ENCODE data around the gene ARHGEF12. TPM values are rescaled to one million over a fixed set of nuclear protein-coding genes. Genes with fewer than 3 reads are reported as not detected.

The ARHGEF12 gene
- total RNA-seq, 2 experiments from 2014 or later, result 3.6 TPM

- ATAC-seq (ENCODE audit: poor library complexity) (no peak), DNase-seq (no peak)
- H3K4me3 Mint-ChIP-seq, result no peak overlapping the region
- no peaks in the 10 kb centered on the region for H3K9me3 Mint-ChIP-seq
- no peaks in the 10 kb centered on the region for H3K4me1 ChIP-seq (ENCODE audit: insufficient read depth, low read length)
- H3K36me3 Mint-ChIP-seq (ENCODE audit: low read depth), result no peaks in the 10 kb centered on the region
- no peaks in the 10 kb centered on the region for H3K9me3 ChIP-seq (ENCODE audit: control insufficient read depth in 1 of 2, insufficient read depth in 1 of 2, low read length in 2 of 2)
- H3K4me1 Mint-ChIP-seq (ENCODE audit: low read depth), result no peaks in the 10 kb centered on the region
- H3K27ac Mint-ChIP-seq, result no peak overlapping the region
- intact Hi-C loops (cut with DNase I, micrococcal nuclease), result no loop called here
- no peak overlapping the region for H3K27ac ChIP-seq (ENCODE audit: low read depth in 1 of 2, low read length in 2 of 2)
- no peak overlapping the region for H3K4me3 ChIP-seq (ENCODE audit: low read length)
- H3K27me3 Mint-ChIP-seq, result peaks cover 9% of the 10 kb centered on the region
- no peaks in the 10 kb centered on the region for H3K36me3 ChIP-seq (ENCODE audit: insufficient read depth, low read length)
- H3K27me3 ChIP-seq (ENCODE audit: control insufficient read depth in 1 of 2, insufficient read depth in 2 of 2, low read length in 2 of 2), result peaks cover 0 to 7% of the 10 kb centered on the region in 2 experiments
- TF ChIP-seq CTCF (IDR thresholded peaks at IDR 0.05), result no peak
- ChIA-PET POLR2A (no interaction called here), CTCF (interaction anchor here (0.9 kb wide), 1 partner anchor 22 kb away, joined by 3 read pairs; no protein-coding TSS in a partner anchor)
Observed at GRCh38 chr11:120372296-120372695, 36.1 kb downstream of the ARHGEF12 start.

GRCh38 chr11:120375076-120375475 lies 38.9 kb downstream of the ARHGEF12 start:
- Mint-ChIP-seq H3K27ac (no peak overlapping the region), H3K4me3 (no peak overlapping the region), H3K9me3 (peaks cover 8% of the 10 kb centered on the region), H3K27me3 (peaks cover 9% of the 10 kb centered on the region), H3K4me1 (ENCODE audit: low read depth) (no peaks in the 10 kb centered on the region), H3K36me3 (ENCODE audit: low read depth) (no peaks in the 10 kb centered on the region)
- Histone ChIP-seq H3K4me1 (ENCODE audit: insufficient read depth, low read length) (no peaks in the 10 kb centered on the region), H3K9me3 (ENCODE audit: control insufficient read depth in 1 of 2, insufficient read depth in 1 of 2, low read length in 2 of 2) (no peaks in the 10 kb centered on the region), H3K27me3 (ENCODE audit: control insufficient read depth in 1 of 2, insufficient read depth in 2 of 2, low read length in 2 of 2) (peaks cover 0 to 7% of the 10 kb centered on the region in 2 experiments), H3K27ac (ENCODE audit: low read depth in 1 of 2, low read length in 2 of 2) (no peak overlapping the region), H3K4me3 (ENCODE audit: low read length) (no peak overlapping the region), H3K36me3 (ENCODE audit: insufficient read depth, low read length) (no peaks in the 10 kb centered on the region)
- no peak for TF ChIP-seq CTCF (IDR thresholded peaks at IDR 0.05)
- ChIA-PET CTCF (no interaction called here), POLR2A (no interaction called here)
- no peak for ATAC-seq (ENCODE audit: poor library complexity)
- DNase-seq, result no peak
- intact Hi-C loops (cut with DNase I, micrococcal nuclease), result no loop called here

- Mint-ChIP-seq H3K9me3 (peaks cover 8% of the 10 kb centered on the region), H3K4me3 (no peak overlapping the region), H3K4me1 (ENCODE audit: low read depth) (no peaks in the 10 kb centered on the region), H3K27me3 (peaks cover 23% of the 10 kb centered on the region), H3K27ac (no peak overlapping the region), H3K36me3 (ENCODE audit: low read depth) (no peaks in the 10 kb centered on the region)
- intact Hi-C loops (cut with DNase I, micrococcal nuclease), result no loop called here
- Histone ChIP-seq H3K4me3 (ENCODE audit: low read length) (no peak overlapping the region), H3K9me3 (ENCODE audit: control insufficient read depth in 1 of 2, insufficient read depth in 1 of 2, low read length in 2 of 2) (no peaks in the 10 kb centered on the region), H3K27me3 (ENCODE audit: control insufficient read depth in 1 of 2, insufficient read depth in 2 of 2, low read length in 2 of 2) (no peaks in the 10 kb centered on the region), H3K36me3 (ENCODE audit: insufficient read depth, low read length) (no peaks in the 10 kb centered on the region), H3K27ac (ENCODE audit: low read depth in 1 of 2, low read length in 2 of 2) (no peak overlapping the region), H3K4me1 (ENCODE audit: insufficient read depth, low read length) (no peaks in the 10 kb centered on the region)
- DNase-seq (no peak), ATAC-seq (ENCODE audit: poor library complexity) (no peak)
- POLR2A ChIA-PET, result no interaction called here
- CTCF ChIA-PET, result no interaction called here
- no peak for TF ChIP-seq CTCF (IDR thresholded peaks at IDR 0.05)
Observed at GRCh38 chr11:120376547-120377182, 40.5 kb downstream of the ARHGEF12 start.

Data from CD4-positive, alpha-beta T cell (primary cell).